ENCODE data around the gene SHC3. TPM values are rescaled to one million over a fixed set of nuclear protein-coding genes. Genes with fewer than 3 reads are reported as not detected.

SHC3 gene
- total and polyA plus RNA-seq, 9 of the 15 experiments (the other 6 are each of a cell fraction or from before 2014, with no cell fraction given), result not detected

GRCh38 chr9:89165880-89166279, 12.7 kb downstream of the SHC3 start:
- Histone ChIP-seq H3K27ac (ENCODE audit: extremely low read depth, low read depth, low read length) (no peak overlapping the region), H3K79me2 (ENCODE audit: control insufficient read depth, insufficient read depth, low read length) (no peaks in the 10 kb centered on the region), H3K4me2 (ENCODE audit: insufficient read depth, low read length) (no peak overlapping the region), H3K9me1 (ENCODE audit: control insufficient read depth, insufficient read depth, low read length) (no peaks in the 10 kb centered on the region), H3K27me3 (ENCODE audit: control insufficient read depth in 2 of 2, insufficient read depth in 2 of 2, low read length in 2 of 2) (peaks cover 0 to 11% of the 10 kb centered on the region in 2 experiments; a peak in 1 of 5 replicates), H3K9me3 (replicated peaks; ENCODE audit: control insufficient read depth, insufficient read depth, low read depth, low read length) (no peaks in the 10 kb centered on the region), H3K4me3 (no peak overlapping the region), H2AFZ (ENCODE audit: low read depth, low read length) (no peak overlapping the region), H4K20me1 (replicated peaks; ENCODE audit: control insufficient read depth, insufficient read depth, low read length) (no peaks in the 10 kb centered on the region), H3K9ac (ENCODE audit: insufficient read depth in 1 of 2, low read depth in 2 of 2, low read length in 2 of 2) (no peak overlapping the region), H3K36me3 (ENCODE audit: control insufficient read depth, insufficient read depth, low read length) (no peaks in the 10 kb centered on the region), H3K4me1 (replicated peaks in 1 of 2; ENCODE audit: control insufficient read depth in 2 of 2, insufficient read depth in 2 of 2, low read length in 2 of 2) (no peaks in the 10 kb centered on the region)
- in situ Hi-C loops (cut with MboI) (no loop called here), intact Hi-C loops (cut with micrococcal nuclease) (no loop called here)
- FAIRE-seq (no peak), ATAC-seq (no peak), DNase-seq (ENCODE audit: extremely low read depth in 1 of 4, low spot score in 3 of 4) (no peak)
- CTCF ChIA-PET (ENCODE audit: low intra/inter-chr PET ratio), result no interaction called here
- TF ChIP-seq RAD51 (IDR thresholded peaks at IDR 0.05; ENCODE audit: borderline replicate concordance, low read depth) (no peak), E2F6 (IDR thresholded peaks at IDR 0.05; ENCODE audit: borderline replicate concordance in 1 of 2, extremely low read depth in 1 of 2, insufficient read depth in 1 of 2, insufficient read length in 1 of 2, low read depth in 1 of 2, low read length in 1 of 2, poor library complexity in 1 of 2, severe bottlenecking in 1 of 2) (no peak), FOXJ3 (CRISPR knock-in tag; IDR thresholded peaks at IDR 0.05) (no peak), ZKSCAN1 (IDR thresholded peaks at IDR 0.05; ENCODE audit: low read depth, low read length) (no peak), GTF2F1 (IDR thresholded peaks at IDR 0.05; ENCODE audit: low read depth, low read length) (no peak), MTA1 (IDR thresholded peaks at IDR 0.05; ENCODE audit: borderline replicate concordance) (no peak), MCM5 (IDR thresholded peaks at IDR 0.05; ENCODE audit: low read depth) (no peak), LCOR (CRISPR knock-in tag; IDR thresholded peaks at IDR 0.05) (no peak)
- WGBS (ENCODE audit: insufficient coverage, low coverage, missing lambda C conversion rate), result 0% methylated on average over 6 of the region's 6 CpGs
- no TSS peak for BruUV-seq (replicated peaks)
- POLR2A ChIA-PET, result no interaction called here
